ENCODE results near the gene WDR70. TPM values are rescaled to one million over a fixed set of nuclear protein-coding genes. Genes with fewer than 3 reads are reported as not detected.
"Not testable (repeated sequence)": the region's sequence is repeated elsewhere in the genome, so short reads cannot be mapped to it uniquely, and the experiment has no call there.

Gene WDR70
- total RNA-seq, 3 donors from 2014 or later (not counting 1 experiment from before 2014, with no cell fraction given): 36.3 to 47.0 (median 41.3) TPM

DNA sequence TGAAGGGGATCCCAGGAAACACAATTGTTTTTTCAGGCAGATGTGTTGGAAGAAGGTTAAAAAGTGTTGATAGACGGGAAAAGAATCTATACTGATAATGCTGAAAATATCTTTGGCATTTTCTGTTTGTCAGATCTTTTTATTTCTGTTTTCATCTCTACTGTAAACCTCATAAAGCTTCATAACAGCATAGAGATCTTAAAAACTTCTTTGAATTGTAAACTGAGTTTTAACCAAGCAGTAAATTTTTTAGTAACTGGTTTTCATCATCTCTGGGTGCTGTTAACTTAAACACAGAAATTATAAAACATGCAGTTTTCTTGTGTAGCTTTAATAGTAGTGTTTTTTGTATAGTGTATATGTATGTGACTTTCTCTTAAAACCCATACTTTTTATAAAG, 227.0 kb downstream of the WDR70 start:
- no peak for DNase-seq
- no peaks in the 10 kb centered on the region for H3K27me3 Mint-ChIP-seq (ENCODE audit: low read depth in 2 of 2)
- H3K27ac Mint-ChIP-seq: no peak overlapping the region
- H3K9me3 Mint-ChIP-seq: no peaks in the 10 kb centered on the region
- Histone ChIP-seq H3K9me3 (ENCODE audit: control insufficient read depth, insufficient read depth, low read length) (no peaks in the 10 kb centered on the region), H3K27me3 (ENCODE audit: control insufficient read depth, insufficient read depth, low read length) (no peaks in the 10 kb centered on the region), H3K27ac (ENCODE audit: low read length) (no peak overlapping the region), H3K4me1 (ENCODE audit: control insufficient read depth, insufficient read depth, low read length) (no peaks in the 10 kb centered on the region), H3K4me3 (ENCODE audit: low read length) (no peak overlapping the region), H3K36me3 (ENCODE audit: control insufficient read depth, insufficient read depth, low read length) (no peaks in the 10 kb centered on the region)
- no peak for ATAC-seq
- H3K4me3 Mint-ChIP-seq: no peak overlapping the region
- WGBS (ENCODE audit: insufficient coverage): no CpG with 5 or more reads among the region's 1 CpG
- TF ChIP-seq, protein P1, sequence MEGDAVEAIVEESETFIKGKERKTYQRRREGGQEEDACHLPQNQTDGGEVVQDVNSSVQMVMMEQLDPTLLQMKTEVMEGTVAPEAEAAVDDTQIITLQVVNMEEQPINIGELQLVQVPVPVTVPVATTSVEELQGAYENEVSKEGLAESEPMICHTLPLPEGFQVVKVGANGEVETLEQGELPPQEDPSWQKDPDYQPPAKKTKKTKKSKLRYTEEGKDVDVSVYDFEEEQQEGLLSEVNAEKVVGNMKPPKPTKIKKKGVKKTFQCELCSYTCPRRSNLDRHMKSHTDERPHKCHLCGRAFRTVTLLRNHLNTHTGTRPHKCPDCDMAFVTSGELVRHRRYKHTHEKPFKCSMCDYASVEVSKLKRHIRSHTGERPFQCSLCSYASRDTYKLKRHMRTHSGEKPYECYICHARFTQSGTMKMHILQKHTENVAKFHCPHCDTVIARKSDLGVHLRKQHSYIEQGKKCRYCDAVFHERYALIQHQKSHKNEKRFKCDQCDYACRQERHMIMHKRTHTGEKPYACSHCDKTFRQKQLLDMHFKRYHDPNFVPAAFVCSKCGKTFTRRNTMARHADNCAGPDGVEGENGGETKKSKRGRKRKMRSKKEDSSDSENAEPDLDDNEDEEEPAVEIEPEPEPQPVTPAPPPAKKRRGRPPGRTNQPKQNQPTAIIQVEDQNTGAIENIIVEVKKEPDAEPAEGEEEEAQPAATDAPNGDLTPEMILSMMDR (IDR thresholded peaks at IDR 0.05): no peak
- H3K36me3 Mint-ChIP-seq: peaks cover 5% of the 10 kb centered on the region
- H3K4me1 Mint-ChIP-seq: peaks cover 0 to 5% of the 10 kb centered on the region in 2 donors
- intact Hi-C loops (cut with micrococcal nuclease): no loop called here

DNA sequence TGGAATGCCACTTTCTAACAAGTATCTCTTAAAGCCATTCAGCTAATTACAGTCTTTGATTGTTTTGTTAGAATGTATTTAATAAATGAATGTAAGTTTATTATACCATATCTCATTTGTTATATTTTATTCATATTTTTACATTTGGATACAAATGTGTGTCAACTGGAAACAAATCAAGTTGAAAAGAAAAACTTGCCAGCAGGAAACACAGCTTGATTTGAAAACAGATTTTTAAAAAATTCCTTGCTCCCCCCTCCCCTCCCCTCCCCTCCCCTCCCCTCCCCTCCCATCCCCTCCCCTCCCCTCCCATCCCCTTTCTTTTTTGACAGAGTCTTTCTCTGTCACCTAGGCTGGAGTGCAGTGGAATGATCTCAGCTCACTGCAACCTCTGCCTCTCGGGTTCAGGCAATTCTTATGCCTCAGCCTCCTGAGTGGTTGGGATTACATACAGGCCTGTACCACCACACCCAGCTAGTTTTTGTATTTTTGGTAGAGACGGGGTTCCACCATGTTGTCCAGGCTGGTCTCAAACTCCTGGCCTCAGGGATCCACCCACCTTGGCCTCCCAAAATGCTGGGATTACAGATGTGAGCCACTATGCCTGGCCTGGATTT, 227.6 kb downstream of the WDR70 start:
- TF ChIP-seq, protein P1 (IDR thresholded peaks at IDR 0.05): no peak
- Mint-ChIP-seq H3K4me3 (no peak overlapping the region), H3K27ac (no peak overlapping the region), H3K36me3 (no peaks in the 10 kb centered on the region), H3K4me1 (peaks cover 0 to 5% of the 10 kb centered on the region in 2 donors), H3K27me3 (ENCODE audit: low read depth in 2 of 2) (no peaks in the 10 kb centered on the region), H3K9me3 (no peaks in the 10 kb centered on the region)
- DNase-seq (no peak), ATAC-seq (no peak)
- Histone ChIP-seq H3K27me3 (ENCODE audit: control insufficient read depth, insufficient read depth, low read length) (no peaks in the 10 kb centered on the region), H3K4me3 (ENCODE audit: low read length) (no peak overlapping the region), H3K27ac (ENCODE audit: low read length) (no peak overlapping the region), H3K4me1 (ENCODE audit: control insufficient read depth, insufficient read depth, low read length) (no peaks in the 10 kb centered on the region), H3K9me3 (ENCODE audit: control insufficient read depth, insufficient read depth, low read length) (no peaks in the 10 kb centered on the region), H3K36me3 (ENCODE audit: control insufficient read depth, insufficient read depth, low read length) (no peaks in the 10 kb centered on the region)
- intact Hi-C loops (cut with micrococcal nuclease): no loop called here
- 100% methylated on average over 2 of the region's 2 CpGs for WGBS (ENCODE audit: insufficient coverage)

DNA sequence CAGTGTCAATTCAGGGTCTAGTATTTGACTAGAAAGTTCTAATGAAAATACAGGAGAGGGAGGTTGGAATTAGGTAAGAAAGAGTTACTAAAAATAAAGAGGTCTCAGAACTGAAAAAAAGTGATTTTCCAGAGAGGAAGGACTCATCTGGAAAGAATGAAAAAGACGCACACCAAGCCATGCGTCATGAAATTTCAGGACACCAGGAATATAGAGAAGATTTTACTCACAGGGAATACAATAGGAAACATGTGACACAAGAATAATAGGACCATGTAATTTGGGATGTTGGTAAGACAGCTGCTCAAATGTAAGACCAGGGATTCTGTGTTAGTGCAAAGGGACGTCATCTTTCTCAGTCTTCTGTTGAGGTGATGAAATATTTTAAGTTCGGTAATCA, 236.1 kb downstream of the WDR70 start:
- H3K9me3 ChIP-seq (ENCODE audit: control insufficient read depth, insufficient read depth, low read length): no peaks in the 10 kb centered on the region
- no peak overlapping the region for H3K27ac ChIP-seq (ENCODE audit: low read length)
- DNase-seq: no peak
- no peaks in the 10 kb centered on the region for H3K27me3 ChIP-seq (ENCODE audit: control insufficient read depth, insufficient read depth, low read length)
- H3K36me3 ChIP-seq (ENCODE audit: control insufficient read depth, insufficient read depth, low read length): no peaks in the 10 kb centered on the region
- H3K4me3 ChIP-seq (ENCODE audit: low read length): no peak overlapping the region
- no peaks in the 10 kb centered on the region for H3K4me1 Mint-ChIP-seq
- H3K4me1 ChIP-seq (ENCODE audit: control insufficient read depth, insufficient read depth, low read length): no peaks in the 10 kb centered on the region
- H3K27me3 Mint-ChIP-seq (ENCODE audit: low read depth in 2 of 2): no peaks in the 10 kb centered on the region
- 96% methylated on average over 2 of the region's 4 CpGs for WGBS (ENCODE audit: insufficient coverage)
- H3K9me3 Mint-ChIP-seq: no peaks in the 10 kb centered on the region
- ATAC-seq: no peak
- TF ChIP-seq, protein P1 (IDR thresholded peaks at IDR 0.05): no peak
- no peak overlapping the region for H3K4me3 Mint-ChIP-seq
- no peaks in the 10 kb centered on the region for H3K36me3 Mint-ChIP-seq
- intact Hi-C loops (cut with micrococcal nuclease): no loop called here
- no peak overlapping the region for H3K27ac Mint-ChIP-seq

DNA sequence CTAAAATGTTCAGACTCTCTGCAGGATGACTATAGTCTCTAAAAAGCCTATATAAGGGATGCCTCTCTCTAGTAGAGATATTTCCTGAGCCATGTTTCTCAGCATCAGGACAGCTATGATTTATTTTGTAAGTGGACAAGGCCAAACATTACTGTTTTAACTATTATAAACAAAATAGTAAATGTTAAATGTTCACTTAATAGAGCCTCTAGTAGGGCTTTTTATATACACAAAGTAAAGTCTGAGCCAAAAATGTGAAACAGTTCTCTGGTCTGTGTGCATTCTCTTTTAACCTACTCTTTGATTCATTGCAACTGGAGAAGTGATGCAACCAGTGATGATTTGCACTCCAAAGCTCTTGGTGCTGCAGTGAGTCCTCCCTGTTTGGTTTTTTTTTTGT, 240.2 kb downstream of the WDR70 start:
- no peaks in the 10 kb centered on the region for H3K27me3 ChIP-seq (ENCODE audit: control insufficient read depth, insufficient read depth, low read length)
- TF ChIP-seq, protein P1 (IDR thresholded peaks at IDR 0.05): no peak
- Mint-ChIP-seq H3K27ac (no peak overlapping the region), H3K27me3 (ENCODE audit: low read depth in 2 of 2) (no peaks in the 10 kb centered on the region), H3K4me3 (no peak overlapping the region), H3K9me3 (no peaks in the 10 kb centered on the region), H3K4me1 (no peaks in the 10 kb centered on the region), H3K36me3 (no peaks in the 10 kb centered on the region)
- DNase-seq: no peak
- no peak overlapping the region for H3K4me3 ChIP-seq (ENCODE audit: low read length)
- no peaks in the 10 kb centered on the region for H3K4me1 ChIP-seq (ENCODE audit: control insufficient read depth, insufficient read depth, low read length)
- no peaks in the 10 kb centered on the region for H3K36me3 ChIP-seq (ENCODE audit: control insufficient read depth, insufficient read depth, low read length)
- no peak overlapping the region for H3K27ac ChIP-seq (ENCODE audit: low read length)
- no peak for ATAC-seq
- intact Hi-C loops (cut with micrococcal nuclease): no loop called here
- no peaks in the 10 kb centered on the region for H3K9me3 ChIP-seq (ENCODE audit: control insufficient read depth, insufficient read depth, low read length)

DNA sequence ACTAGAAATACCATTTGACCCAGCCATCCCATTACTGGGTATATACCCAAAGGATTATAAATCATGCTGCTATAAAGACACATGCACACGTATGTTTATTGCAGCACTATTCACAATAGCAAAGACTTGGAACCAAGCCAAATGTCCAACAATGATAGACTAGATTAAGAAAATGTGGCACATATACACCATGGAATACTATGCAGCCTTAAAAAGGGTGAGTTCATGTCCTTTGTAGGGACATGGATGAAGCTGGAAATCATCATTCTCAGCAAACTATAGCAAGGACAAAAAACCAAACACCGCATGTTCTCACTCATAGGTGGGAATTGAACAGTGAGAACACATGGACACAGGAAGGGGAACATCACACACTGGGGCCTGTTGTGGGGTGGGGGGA, 243.2 kb downstream of the WDR70 start:
- H3K4me3 ChIP-seq (ENCODE audit: low read length); H3K27ac ChIP-seq (ENCODE audit: low read length); H3K36me3 Mint-ChIP-seq; H3K36me3 ChIP-seq (ENCODE audit: control insufficient read depth, insufficient read depth, low read length); H3K27me3 Mint-ChIP-seq (ENCODE audit: low read depth in 2 of 2); ATAC-seq; H3K9me3 ChIP-seq (ENCODE audit: control insufficient read depth, insufficient read depth, low read length); H3K4me3 Mint-ChIP-seq; DNase-seq; H3K4me1 ChIP-seq (ENCODE audit: control insufficient read depth, insufficient read depth, low read length); H3K27ac Mint-ChIP-seq; H3K4me1 Mint-ChIP-seq; intact Hi-C loops (cut with micrococcal nuclease); H3K27me3 ChIP-seq (ENCODE audit: control insufficient read depth, insufficient read depth, low read length): not testable (repeated sequence)
- H3K9me3 Mint-ChIP-seq: peaks cover 2 to 10% of the 10 kb centered on the region in 2 donors
- WGBS (ENCODE audit: insufficient coverage): no CpG with 5 or more reads among the region's 2 CpGs
